RWPE1 (cell line): ENCODE data around the gene XIRP2.

ENCODE experiments used
- CTCF ChIA-PET: fragments of 350-600 bp; sonication (Branson Sonifier 250); formaldehyde crosslinking; extraction: SDS; loops from one replicate; lab custom pipeline; 2021; lab: Yijun Ruan, JAX
- POLR2A ChIA-PET: fragments of 400-600 bp; formaldehyde crosslinking; extraction: SDS; loops from one replicate; lab custom pipeline; 2020; ENCODE audit warnings: antibody characterized with exemption; ENCODE audit not compliant: low non-redundant PET; lab: Yijun Ruan, JAX
- DNase-seq: peaks from one replicate; pipeline ENCODE4 v3.0.0; 2012; ENCODE audit warnings: low spot score
- H3K27ac ChIP-seq: fragments of 450-650 bp; 2 replicates; pipeline ENCODE4 v1.5.1; 2017
- TF ChIP-seq, protein P1 (sequence below): fragments of 450-650 bp; conservative IDR thresholded peaks from 2 replicates; pipeline ENCODE4 v1.5.1; 2017; ENCODE audit warnings: low read depth, mild to moderate bottlenecking

Gene XIRP2

DNA sequence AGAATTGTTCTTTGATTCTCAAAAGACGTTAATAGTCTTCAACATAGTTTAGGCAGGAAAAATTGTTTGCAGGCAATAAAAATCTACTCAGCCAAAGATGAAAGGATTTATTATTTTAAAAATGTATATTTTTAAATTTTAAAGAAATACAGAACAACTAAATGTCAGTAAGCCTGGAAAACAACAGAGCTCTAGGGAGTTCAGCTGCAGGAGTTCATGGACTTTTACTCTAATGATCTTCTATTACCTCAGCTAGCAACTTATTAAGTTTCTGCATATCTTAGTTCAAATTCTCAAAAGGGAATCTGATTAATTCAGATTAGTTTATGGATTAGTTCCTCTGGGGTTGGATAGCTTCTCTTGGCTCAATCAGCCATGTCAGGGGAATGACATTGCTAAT lies 17.9 kb upstream of the XIRP2 start:
- no peak overlapping the region for H3K27ac ChIP-seq
- ChIA-PET POLR2A (no interaction called here), CTCF (no interaction called here)
- TF ChIP-seq, protein P1, sequence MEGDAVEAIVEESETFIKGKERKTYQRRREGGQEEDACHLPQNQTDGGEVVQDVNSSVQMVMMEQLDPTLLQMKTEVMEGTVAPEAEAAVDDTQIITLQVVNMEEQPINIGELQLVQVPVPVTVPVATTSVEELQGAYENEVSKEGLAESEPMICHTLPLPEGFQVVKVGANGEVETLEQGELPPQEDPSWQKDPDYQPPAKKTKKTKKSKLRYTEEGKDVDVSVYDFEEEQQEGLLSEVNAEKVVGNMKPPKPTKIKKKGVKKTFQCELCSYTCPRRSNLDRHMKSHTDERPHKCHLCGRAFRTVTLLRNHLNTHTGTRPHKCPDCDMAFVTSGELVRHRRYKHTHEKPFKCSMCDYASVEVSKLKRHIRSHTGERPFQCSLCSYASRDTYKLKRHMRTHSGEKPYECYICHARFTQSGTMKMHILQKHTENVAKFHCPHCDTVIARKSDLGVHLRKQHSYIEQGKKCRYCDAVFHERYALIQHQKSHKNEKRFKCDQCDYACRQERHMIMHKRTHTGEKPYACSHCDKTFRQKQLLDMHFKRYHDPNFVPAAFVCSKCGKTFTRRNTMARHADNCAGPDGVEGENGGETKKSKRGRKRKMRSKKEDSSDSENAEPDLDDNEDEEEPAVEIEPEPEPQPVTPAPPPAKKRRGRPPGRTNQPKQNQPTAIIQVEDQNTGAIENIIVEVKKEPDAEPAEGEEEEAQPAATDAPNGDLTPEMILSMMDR: no peak
- no peak for DNase-seq

DNA sequence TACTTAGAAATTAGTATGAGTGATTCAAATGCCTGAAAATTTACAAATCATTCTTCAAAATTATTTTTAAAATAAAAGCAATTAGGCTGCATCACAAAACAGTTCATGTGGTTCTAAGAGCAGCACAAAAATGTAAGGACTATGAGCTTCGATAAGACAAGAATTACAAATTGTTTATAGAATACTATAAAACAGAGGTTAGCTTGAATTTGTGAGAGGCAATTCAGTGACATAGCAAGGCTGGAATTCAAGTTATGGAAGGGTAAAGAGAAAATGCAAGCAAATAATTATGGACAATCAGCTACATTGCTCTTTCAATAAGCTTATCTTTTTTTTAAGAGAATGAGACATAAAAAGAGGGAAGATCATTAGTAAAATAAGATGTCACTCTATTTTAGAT lies 7.1 kb upstream of the XIRP2 start:
- H3K27ac ChIP-seq: no peak overlapping the region
- DNase-seq: no peak
- TF ChIP-seq, protein P1: no peak
- POLR2A ChIA-PET: no interaction called here
- CTCF ChIA-PET: no interaction called here

DNA sequence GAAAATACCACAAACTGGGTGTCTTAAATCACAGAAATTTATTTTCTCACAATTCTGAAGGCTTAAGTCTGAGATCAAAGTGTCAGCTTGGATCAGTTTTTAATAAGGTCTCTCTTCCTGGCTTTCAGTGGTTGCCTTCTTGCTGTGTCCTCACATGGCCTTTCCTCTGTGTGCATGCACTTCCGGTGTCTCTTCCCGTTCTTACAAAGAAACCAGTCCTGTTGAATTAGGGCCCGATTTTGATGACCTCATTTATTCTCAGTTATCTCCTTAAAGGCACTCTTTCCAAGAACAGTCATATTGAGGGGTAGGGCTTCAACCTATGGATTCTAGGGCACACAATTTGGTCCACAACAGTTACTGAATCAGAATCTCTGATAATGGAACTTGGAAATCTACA lies 5.4 kb upstream of the XIRP2 start:
- POLR2A ChIA-PET: no interaction called here
- H3K27ac ChIP-seq: no peak overlapping the region
- no peak for DNase-seq
- CTCF ChIA-PET: no interaction called here
- TF ChIP-seq, protein P1: no peak

DNA sequence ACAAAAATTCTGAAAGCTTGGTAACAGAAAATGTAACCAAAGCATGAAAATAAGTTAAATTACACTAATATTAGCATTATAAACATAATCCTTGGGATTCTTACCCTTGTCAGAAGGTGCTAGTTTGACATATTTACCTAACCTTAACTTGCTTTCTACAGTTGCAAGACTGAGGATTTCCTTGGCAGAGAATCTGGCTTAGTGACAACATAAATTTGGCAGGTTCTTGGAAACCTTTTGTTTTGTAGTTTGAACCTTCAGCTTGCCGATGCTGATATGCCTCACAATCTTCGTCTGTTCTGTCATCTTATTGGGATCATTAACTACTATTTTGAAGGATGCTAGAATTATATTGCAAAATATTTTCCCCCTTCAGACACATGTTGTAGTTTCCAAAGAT lies 3.4 kb downstream of the XIRP2 start:
- H3K27ac ChIP-seq: no peak overlapping the region
- DNase-seq: no peak
- ChIA-PET POLR2A (no interaction called here), CTCF (no interaction called here)
- TF ChIP-seq, protein P1: no peak

DNA sequence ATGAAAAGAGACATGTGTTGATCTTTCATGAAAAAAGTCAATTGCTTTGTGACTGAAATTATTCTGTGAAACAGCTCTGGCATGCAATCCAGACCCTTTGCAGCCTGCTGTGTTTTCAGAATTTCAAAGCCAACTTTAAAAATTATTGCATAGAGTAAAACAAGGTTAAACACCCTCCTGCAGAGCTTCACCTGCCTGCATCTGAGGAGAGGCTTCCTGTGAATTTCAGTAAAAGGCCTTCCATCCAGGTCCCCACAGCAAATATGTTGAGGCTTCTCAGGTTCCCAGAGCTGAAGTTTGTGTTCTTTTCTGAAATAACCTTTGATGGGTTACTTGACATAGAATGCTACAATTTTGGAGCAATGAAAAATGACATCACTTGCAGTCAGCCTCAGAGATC lies 4.1 kb downstream of the XIRP2 start:
- H3K27ac ChIP-seq: no peak overlapping the region
- CTCF ChIA-PET: interaction anchor here (0.5 kb wide), 1 partner anchor 370 kb away, joined by 6 read pairs; no protein-coding TSS in a partner anchor
- POLR2A ChIA-PET: no interaction called here
- TF ChIP-seq, protein P1: no peak
- no peak for DNase-seq

DNA sequence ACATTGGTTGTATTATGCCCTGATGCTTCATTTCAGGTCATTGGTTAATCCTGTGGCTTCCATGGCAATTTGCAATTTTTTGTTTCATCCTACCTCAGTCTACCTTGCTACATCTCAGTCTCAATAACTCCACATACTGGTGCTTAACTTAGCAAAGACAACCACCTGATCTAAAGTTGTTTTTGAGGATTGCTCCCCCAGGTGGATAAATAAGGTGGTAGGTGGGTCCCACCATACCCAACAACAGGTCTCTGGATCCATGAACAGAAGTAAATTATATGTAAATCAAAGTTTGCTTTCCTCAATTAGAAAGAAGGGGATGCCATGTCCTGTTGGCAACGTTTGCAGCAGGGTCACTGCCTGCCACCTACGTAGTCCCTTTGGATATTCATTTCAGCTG lies 7.0 kb downstream of the XIRP2 start:
- no peak for DNase-seq

More for the DNA sequence above, 7.0 kb downstream of the XIRP2 start:
- POLR2A ChIA-PET: no interaction called here
- H3K27ac ChIP-seq: no peak overlapping the region
- TF ChIP-seq, protein P1: no peak
- CTCF ChIA-PET: no interaction called here
